Measurements from ENCODE around the gene N4BP2L2.

- no peak for TF ChIP-seq ZNF274 (IDR thresholded peaks at IDR 0.05; ENCODE audit: low read depth, low read length)
- TF ChIP-seq YY1 (IDR thresholded peaks at IDR 0.05; ENCODE audit: insufficient read depth, insufficient read length): no peak
These were observed 47.0 kb upstream of the N4BP2L2 start for GRCh38 chr13:32585550-32586079.
